Measurements from ENCODE around the gene FMO3. TPM values are rescaled to one million over a fixed set of nuclear protein-coding genes. Genes with fewer than 3 reads are reported as not detected.

The FMO3 gene
- polyA plus RNA-seq, 1 donor: 0.35 TPM

GRCh38 chr1:171160211-171160610 lies 69.5 kb downstream of the FMO3 start:
- no peak for DNase-seq

GRCh38 chr1:171160639-171161354 lies 70.1 kb downstream of the FMO3 start:
- DNase-seq: no peak

- DNase-seq: no peak
Measured at GRCh38 chr1:171161431-171161830, 70.7 kb downstream of the FMO3 start.

GRCh38 chr1:171166361-171166760 lies 75.7 kb downstream of the FMO3 start:
- DNase-seq: no peak

Other genes starting within 250 kb of the FMO3 start
- gene MROH9, start 155.4 kb upstream of the FMO3 start, polyA plus RNA-seq (ENCODE audit: insufficient read length): 0.09 TPM
- gene FMO2, start 94.4 kb downstream of the FMO3 start, polyA plus RNA-seq (ENCODE audit: insufficient read length): 1.1 TPM
- 7.0 TPM for gene FMO1, start 157.6 kb downstream of the FMO3 start, polyA plus RNA-seq (ENCODE audit: insufficient read length)
- 3.8 TPM for gene FMO4, start 223.3 kb downstream of the FMO3 start, polyA plus RNA-seq (ENCODE audit: insufficient read length)